Left forelimb (tissue), 1 donor: Measurements from ENCODE around the gene NFATC1.

Experiments
- DNase-seq: peaks from one replicate; pipeline ENCODE4 v3.0.0-alpha.2; 2018; ENCODE audit warnings: low spot score

NFATC1 gene

GRCh38 chr18:79457239-79457638 is 61.5 kb downstream of the NFATC1 start:
- no peak for DNase-seq

- DNase-seq, result no peak
These were observed 61.9 kb downstream of the NFATC1 start for GRCh38 chr18:79457652-79458051.

GRCh38 chr18:79458131-79458838 is 62.6 kb downstream of the NFATC1 start:
- DNase-seq, result no peak

GRCh38 chr18:79458917-79459803 is 63.4 kb downstream of the NFATC1 start:
- DNase-seq, result no peak

GRCh38 chr18:79459946-79460480 is 64.3 kb downstream of the NFATC1 start:
- DNase-seq, result no peak

- no peak for DNase-seq
These were observed 65.0 kb downstream of the NFATC1 start for GRCh38 chr18:79460481-79461300.

GRCh38 chr18:79461627-79462026 is 65.9 kb downstream of the NFATC1 start:
- no peak for DNase-seq

GRCh38 chr18:79463424-79463960 is 67.8 kb downstream of the NFATC1 start:
- DNase-seq, result no peak

GRCh38 chr18:79465392-79465991 is 69.8 kb downstream of the NFATC1 start:
- DNase-seq, result no peak

GRCh38 chr18:79466591-79466990 is 70.9 kb downstream of the NFATC1 start:
- DNase-seq, result no peak

GRCh38 chr18:79467126-79467525 is 71.4 kb downstream of the NFATC1 start:
- no peak for DNase-seq

GRCh38 chr18:79468119-79468789 is 72.5 kb downstream of the NFATC1 start:
- DNase-seq, result no peak

- no peak for DNase-seq
These were observed 73.6 kb downstream of the NFATC1 start for GRCh38 chr18:79469309-79469708.

GRCh38 chr18:79469751-79470505 is 74.2 kb downstream of the NFATC1 start:
- no peak for DNase-seq

GRCh38 chr18:79470547-79470946 is 74.8 kb downstream of the NFATC1 start:
- no peak for DNase-seq

- no peak for DNase-seq
These were observed 75.3 kb downstream of the NFATC1 start for GRCh38 chr18:79471046-79471445.

- no peak for DNase-seq
These were observed 75.9 kb downstream of the NFATC1 start for GRCh38 chr18:79471597-79471996.

GRCh38 chr18:79472176-79472575 is 76.4 kb downstream of the NFATC1 start:
- no peak for DNase-seq

- no peak for DNase-seq
These were observed 77.2 kb downstream of the NFATC1 start for GRCh38 chr18:79472946-79473345.
